ENCODE measurements around the gene MAPRE3.

GRCh38 chr2:27073782-27074181, 103.3 kb downstream of the MAPRE3 start:
- TF ChIP-seq, protein P1, sequence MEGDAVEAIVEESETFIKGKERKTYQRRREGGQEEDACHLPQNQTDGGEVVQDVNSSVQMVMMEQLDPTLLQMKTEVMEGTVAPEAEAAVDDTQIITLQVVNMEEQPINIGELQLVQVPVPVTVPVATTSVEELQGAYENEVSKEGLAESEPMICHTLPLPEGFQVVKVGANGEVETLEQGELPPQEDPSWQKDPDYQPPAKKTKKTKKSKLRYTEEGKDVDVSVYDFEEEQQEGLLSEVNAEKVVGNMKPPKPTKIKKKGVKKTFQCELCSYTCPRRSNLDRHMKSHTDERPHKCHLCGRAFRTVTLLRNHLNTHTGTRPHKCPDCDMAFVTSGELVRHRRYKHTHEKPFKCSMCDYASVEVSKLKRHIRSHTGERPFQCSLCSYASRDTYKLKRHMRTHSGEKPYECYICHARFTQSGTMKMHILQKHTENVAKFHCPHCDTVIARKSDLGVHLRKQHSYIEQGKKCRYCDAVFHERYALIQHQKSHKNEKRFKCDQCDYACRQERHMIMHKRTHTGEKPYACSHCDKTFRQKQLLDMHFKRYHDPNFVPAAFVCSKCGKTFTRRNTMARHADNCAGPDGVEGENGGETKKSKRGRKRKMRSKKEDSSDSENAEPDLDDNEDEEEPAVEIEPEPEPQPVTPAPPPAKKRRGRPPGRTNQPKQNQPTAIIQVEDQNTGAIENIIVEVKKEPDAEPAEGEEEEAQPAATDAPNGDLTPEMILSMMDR (IDR thresholded peaks at IDR 0.05; ENCODE audit: insufficient read depth, low read length, poor library complexity, severe bottlenecking) = no peak
- TF ChIP-seq EZH2phosphoT487 (conservative IDR thresholded peaks at IDR 0.05; ENCODE audit: low read length) = no peak
